Measurements from ENCODE around the gene HTR4. TPM values are rescaled to one million over a fixed set of nuclear protein-coding genes. Genes with fewer than 3 reads are reported as not detected.

HTR4 gene
- total RNA-seq, 4 donors from 2014 or later: 17.6 to 21.3 (median 19.9) TPM

DNA sequence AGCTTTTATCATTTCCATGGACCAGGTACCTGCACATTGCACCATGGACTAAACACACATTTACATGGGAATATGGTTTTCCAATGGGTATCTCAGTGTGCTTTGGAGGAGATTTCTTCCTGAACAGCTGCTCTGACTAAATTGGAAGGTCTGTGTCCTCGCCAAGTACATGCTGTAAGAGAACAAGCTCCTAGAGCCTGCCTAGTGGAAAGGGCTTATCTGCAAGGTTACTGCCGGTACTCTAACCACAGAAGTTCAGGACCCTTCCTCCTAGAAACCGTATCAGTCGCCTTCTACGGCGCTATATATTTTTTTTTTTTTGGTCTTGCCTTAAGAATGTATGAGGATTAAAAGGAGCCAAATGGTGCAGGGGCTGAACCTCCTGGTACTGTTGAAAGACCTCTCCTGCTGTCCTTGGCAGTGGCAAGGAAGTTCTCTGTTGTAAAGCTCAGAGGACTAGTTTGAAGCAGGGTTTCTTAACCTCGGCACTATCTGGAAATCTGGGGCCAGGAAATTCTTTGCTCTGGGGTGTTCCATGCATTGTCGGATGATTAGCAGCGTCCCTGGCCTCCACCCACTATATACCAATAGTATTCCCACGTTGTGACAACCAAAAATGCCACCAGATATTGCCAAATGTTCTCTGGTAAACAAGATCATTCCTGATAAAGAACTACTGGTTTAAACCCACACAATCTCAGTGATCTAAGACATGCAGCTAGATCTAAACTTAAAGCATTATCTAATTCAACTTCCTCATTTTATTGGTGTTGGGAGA, 163.1 kb downstream of the HTR4 start:
- 68 to 69% methylated on average over 5 to 10 of the region's 10 CpGs for WGBS, 2 donors (ENCODE audit: low coverage in 1 of 2)
- Histone ChIP-seq H3K27ac (no peak overlapping the region), H3K4me3 (no peak overlapping the region), H3K9me3 (no peaks in the 10 kb centered on the region), H3K4me1 (no peaks in the 10 kb centered on the region), H3K27me3 (no peaks in the 10 kb centered on the region), H3K36me3 (no peaks in the 10 kb centered on the region)
- in situ Hi-C loops (cut with MboI; ENCODE audit: low pct_ligation_motif_present in 1 of 4, low pct_unique_long_range_greater_than_20kb in 1 of 4, low sequenced_read_pairs in 3 of 4): no loop called here
- DNase-seq: no peak
- intact Hi-C loops (cut with DNase I; ENCODE audit: low total_unique reads): no loop called here
- TF ChIP-seq POLR2AphosphoS5 (IDR thresholded peaks at IDR 0.05): no peak
- no peak for TF ChIP-seq CTCF (IDR thresholded peaks at IDR 0.05)
- no peak for TF ChIP-seq POLR2A (IDR thresholded peaks at IDR 0.05)
- TF ChIP-seq EP300 (IDR thresholded peaks at IDR 0.05; ENCODE audit: low read depth): no peak

DNA sequence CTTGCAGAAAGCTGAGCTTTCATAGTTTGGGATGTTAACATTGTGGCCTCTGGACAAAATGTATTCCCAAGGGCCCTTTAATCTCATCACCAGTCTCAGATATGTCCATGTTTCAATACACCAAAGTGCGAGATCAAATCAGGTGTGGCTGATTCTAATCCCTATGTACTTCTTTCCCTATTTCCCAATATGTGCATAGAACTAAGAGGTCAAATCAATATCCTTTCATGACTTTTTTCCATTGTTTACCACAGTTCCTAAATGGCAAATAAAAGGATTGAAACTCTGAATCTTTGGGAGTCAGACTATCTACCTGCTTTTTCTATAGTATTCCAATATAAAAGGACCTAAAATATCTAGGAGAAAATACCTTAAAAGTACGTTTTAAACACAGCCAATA, 165.6 kb downstream of the HTR4 start:
- Histone ChIP-seq H3K9me3 (no peaks in the 10 kb centered on the region), H3K27me3 (no peaks in the 10 kb centered on the region), H3K4me3 (no peak overlapping the region), H3K36me3 (no peaks in the 10 kb centered on the region), H3K27ac (no peak overlapping the region), H3K4me1 (no peaks in the 10 kb centered on the region)
- TF ChIP-seq EP300 (IDR thresholded peaks at IDR 0.05; ENCODE audit: low read depth) (no peak), POLR2A (IDR thresholded peaks at IDR 0.05) (no peak)
- WGBS, 2 donors (ENCODE audit: low coverage in 1 of 2): 69% methylated on average over 2 of the region's 2 CpGs
- no peak for DNase-seq
- in situ Hi-C loops (cut with MboI; ENCODE audit: low pct_ligation_motif_present in 1 of 4, low pct_unique_long_range_greater_than_20kb in 1 of 4, low sequenced_read_pairs in 3 of 4) (no loop called here), intact Hi-C loops (cut with DNase I; ENCODE audit: low total_unique reads) (no loop called here)

- in situ Hi-C loops (cut with MboI; ENCODE audit: low pct_ligation_motif_present in 1 of 4, low pct_unique_long_range_greater_than_20kb in 1 of 4, low sequenced_read_pairs in 3 of 4): no loop called here
- Histone ChIP-seq H3K36me3 (no peaks in the 10 kb centered on the region), H3K9me3 (no peaks in the 10 kb centered on the region), H3K4me1 (no peaks in the 10 kb centered on the region), H3K27ac (no peak overlapping the region), H3K4me3 (no peak overlapping the region), H3K27me3 (no peaks in the 10 kb centered on the region)
- TF ChIP-seq POLR2AphosphoS5 (IDR thresholded peaks at IDR 0.05) (no peak), POLR2A (IDR thresholded peaks at IDR 0.05) (no peak), EP300 (IDR thresholded peaks at IDR 0.05; ENCODE audit: low read depth) (no peak), CTCF (IDR thresholded peaks at IDR 0.05) (no peak)
- intact Hi-C loops (cut with DNase I; ENCODE audit: low total_unique reads): no loop called here
- no peak for DNase-seq
- WGBS, 2 donors (ENCODE audit: low coverage in 1 of 2): 87 to 88% methylated on average over 3 of the region's 3 CpGs
These were observed 167.9 kb downstream of the HTR4 start for GRCh38 chr5:148486456-148486855.

GRCh38 chr5:148484651-148485050, 169.7 kb downstream of the HTR4 start:
- Histone ChIP-seq H3K27me3 (no peaks in the 10 kb centered on the region), H3K27ac (no peak overlapping the region), H3K4me3 (no peak overlapping the region), H3K4me1 (no peaks in the 10 kb centered on the region), H3K9me3 (no peaks in the 10 kb centered on the region), H3K36me3 (no peaks in the 10 kb centered on the region)
- intact Hi-C loops (cut with DNase I; ENCODE audit: low total_unique reads): no loop called here
- no peak for DNase-seq
- TF ChIP-seq EP300 (IDR thresholded peaks at IDR 0.05; ENCODE audit: low read depth): no peak
- TF ChIP-seq CTCF (IDR thresholded peaks at IDR 0.05): no peak
- TF ChIP-seq POLR2A (IDR thresholded peaks at IDR 0.05): no peak
- TF ChIP-seq POLR2AphosphoS5 (IDR thresholded peaks at IDR 0.05): no peak
- in situ Hi-C loops (cut with MboI; ENCODE audit: low pct_ligation_motif_present in 1 of 4, low pct_unique_long_range_greater_than_20kb in 1 of 4, low sequenced_read_pairs in 3 of 4): no loop called here

DNA sequence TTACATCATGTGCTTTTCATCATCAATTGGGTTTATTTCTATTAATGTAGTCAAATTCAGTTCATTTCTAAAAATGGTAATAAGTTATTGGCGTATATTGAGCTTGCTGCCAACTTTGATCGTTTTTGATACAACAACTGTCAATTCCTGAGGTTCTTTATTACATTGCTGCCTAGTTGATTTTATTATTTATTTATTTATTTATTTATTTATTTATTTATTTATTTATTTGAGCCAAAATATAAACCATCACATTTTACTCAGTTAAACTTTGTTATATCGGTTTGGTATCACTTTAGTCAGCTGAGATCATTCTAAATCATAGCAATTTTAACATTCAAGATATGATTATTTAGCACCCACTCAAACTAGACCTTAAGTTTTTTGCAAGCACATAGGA, 170.6 kb downstream of the HTR4 start:
- WGBS, 2 donors (ENCODE audit: low coverage in 1 of 2): 82 to 88% methylated on average over 3 of the region's 3 CpGs
- intact Hi-C loops (cut with DNase I; ENCODE audit: low total_unique reads): no loop called here

More for the DNA sequence above, 170.6 kb downstream of the HTR4 start:
- no peaks in the 10 kb centered on the region for H3K4me1 ChIP-seq
- no peak for TF ChIP-seq CTCF (IDR thresholded peaks at IDR 0.05)
- TF ChIP-seq POLR2AphosphoS5 (IDR thresholded peaks at IDR 0.05): no peak
- no peak for TF ChIP-seq POLR2A (IDR thresholded peaks at IDR 0.05)
- no peak for TF ChIP-seq EP300 (IDR thresholded peaks at IDR 0.05; ENCODE audit: low read depth)
- no peak overlapping the region for H3K4me3 ChIP-seq
- no peak for DNase-seq
- in situ Hi-C loops (cut with MboI; ENCODE audit: low pct_ligation_motif_present in 1 of 4, low pct_unique_long_range_greater_than_20kb in 1 of 4, low sequenced_read_pairs in 3 of 4): no loop called here
- H3K27ac ChIP-seq: no peak overlapping the region
- H3K36me3 ChIP-seq: no peaks in the 10 kb centered on the region
- no peaks in the 10 kb centered on the region for H3K27me3 ChIP-seq
- H3K9me3 ChIP-seq: no peaks in the 10 kb centered on the region
